A549 (cell line): Measurements from ENCODE around the gene ADAMTS16. TPM values are rescaled to one million over a fixed set of nuclear protein-coding genes. Genes with fewer than 3 reads are reported as not detected.

Experiments used
- ATAC-seq, 2 experiments: fragments of 200-7000 bp in 1 of 2; fragments of >200 bp in 1 of 2; cut with Nextera tagmentation in 1 of 2; cut with Tn5 transposase in 1 of 2; 3 replicates each; pipeline versions ENCODE4 v1.8.0 to v1.9.1; 2018 to 2020; ENCODE audit warnings: mild to moderate bottlenecking in 1 of 2, moderate library complexity in 1 of 2
- CTCF ChIA-PET: fragments of 300-600 bp; sonication (Branson Sonifier 250); formaldehyde crosslinking; extraction: SDS; loops from one replicate; lab custom pipeline; 2021; ENCODE audit warnings: antibody characterized with exemption, inconsistent platforms; lab: Yijun Ruan, JAX
- POLR2A ChIA-PET: fragments of 350-600 bp; formaldehyde crosslinking; extraction: SDS; loops from one replicate; lab custom pipeline; 2021; ENCODE audit warnings: antibody characterized with exemption, inconsistent platforms; lab: Yijun Ruan, JAX
- DNase-seq, 2 experiments: peaks; one replicate each; pipeline versions ENCODE4 v3.0.0 to v3.0.0-alpha.2; 2011 to 2016; ENCODE audit warnings: low read depth in 1 of 2, low spot score in 1 of 2
- FAIRE-seq: peaks from 2 replicates; lab custom pipeline; 2011; peaks lifted over from hg19 to GRCh38; lab: Jason Lieb, UNC
- H3K27ac ChIP-seq, 2 experiments: fragments of >200 bp; sonication (Bioruptor Twin); formaldehyde crosslinking; 3 replicates each; pipeline ENCODE4 v1.5.1; 2016 to 2017
- H3K4me1 ChIP-seq: fragments of >200 bp; sonication (Bioruptor Twin); formaldehyde crosslinking; 3 replicates; pipeline ENCODE4 v1.6.1; 2016
- H3K4me2 ChIP-seq: fragments of >200 bp; sonication (Bioruptor Twin); formaldehyde crosslinking; 3 replicates; pipeline ENCODE4 v1.6.1; 2016
- H3K4me3 ChIP-seq: fragments of >200 bp; sonication (Bioruptor Twin); formaldehyde crosslinking; 3 replicates; pipeline ENCODE4 v1.5.1; 2016
- H3K9me3 ChIP-seq: fragments of >200 bp; sonication (Bioruptor Twin); formaldehyde crosslinking; 3 replicates; pipeline ENCODE4 v1.6.1; 2016
- BCL3 ChIP-seq: fragments of >200 bp; sonication (Bioruptor Twin); formaldehyde crosslinking; IDR thresholded peaks from 3 replicates; pipeline ENCODE4 v1.6.1; 2016
- CBX2 ChIP-seq: fragments of 200-600 bp; sonication (generic); IDR thresholded peaks from 2 replicates; pipeline ENCODE4 v1.6.1; 2016; ENCODE audit warnings: low read depth, mild to moderate bottlenecking, borderline replicate concordance
- EHF ChIP-seq: fragments of 250-450 bp; sonication (Bioruptor Pico); IDR thresholded peaks from 2 replicates; pipeline ENCODE4 v1.5.0; 2020; ENCODE audit warnings: mild to moderate bottlenecking
- EHMT2 ChIP-seq: fragments of 200-600 bp; sonication (generic); IDR thresholded peaks from 2 replicates; pipeline ENCODE4 v1.6.1; 2016; ENCODE audit warnings: antibody characterized with exemption, low read depth, mild to moderate bottlenecking, moderate library complexity
- EP300 ChIP-seq, 2 experiments: fragments of >200 bp; sonication (Bioruptor Twin); formaldehyde crosslinking; IDR thresholded peaks; 2 replicates in 1 of 2; 3 replicates in 1 of 2; pipeline ENCODE4 v1.6.1; 2016 to 2017
- ESRRA ChIP-seq: fragments of 150-350 bp; IDR thresholded peaks from 2 replicates; pipeline ENCODE4 v1.6.1; 2014; ENCODE audit warnings: mild to moderate bottlenecking, low read length, borderline replicate concordance
- HDAC2 ChIP-seq: fragments of 200-600 bp; sonication (generic); IDR thresholded peaks from 2 replicates; pipeline ENCODE4 v1.6.1; 2016
- HOXA7 ChIP-seq: fragments of 250-450 bp; sonication (Bioruptor Pico); IDR thresholded peaks from 2 replicates; pipeline ENCODE4 v1.5.0; 2020; ENCODE audit warnings: mild to moderate bottlenecking, moderate library complexity
- HOXB5 ChIP-seq: fragments of 250-450 bp; sonication (Bioruptor Pico); IDR thresholded peaks from 2 replicates; pipeline ENCODE4 v1.5.0; 2020; ENCODE audit warnings: mild to moderate bottlenecking, moderate library complexity
- JUN ChIP-seq, 2 experiments: fragments of >200 bp; sonication (Bioruptor Twin); formaldehyde crosslinking; IDR thresholded peaks; 2 replicates in 1 of 2; 3 replicates in 1 of 2; pipeline ENCODE4 v1.6.1; 2016 to 2017
- KDM5A ChIP-seq: fragments of 200-600 bp; sonication (generic); IDR thresholded peaks from 2 replicates; pipeline ENCODE4 v1.6.1; 2016; ENCODE audit warnings: antibody characterized with exemption, mild to moderate bottlenecking
- MAX ChIP-seq: IDR thresholded peaks from 2 replicates; pipeline ENCODE4 v1.6.1; 2012
- MAZ ChIP-seq: fragments of 150-350 bp; IDR thresholded peaks from 2 replicates; pipeline ENCODE4 v1.6.1; 2014; ENCODE audit warnings: antibody characterized with exemption, low read depth, low read length, borderline replicate concordance
- NR3C1 ChIP-seq: fragments of >200 bp; sonication (Bioruptor Twin); formaldehyde crosslinking; IDR thresholded peaks from 3 replicates; pipeline ENCODE4 v1.6.1; 2017
- POLR2AphosphoS2 ChIP-seq: conservative IDR thresholded peaks from 2 replicates; pipeline ENCODE4 v1.6.1; 2012; ENCODE audit warnings: low read length, improper control_type of control experiment, inconsistent platforms
- SMC3 ChIP-seq: fragments of >200 bp; sonication (Bioruptor Twin); formaldehyde crosslinking; IDR thresholded peaks from 3 replicates; pipeline ENCODE4 v1.6.1; 2018; ENCODE audit warnings: inconsistent platforms
- SREBF2 ChIP-seq: fragments of 450-650 bp; IDR thresholded peaks from 2 replicates; pipeline ENCODE4 v1.6.1; 2014; ENCODE audit warnings: mild to moderate bottlenecking, moderate library complexity
- ZC3H11A ChIP-seq: fragments of 450-650 bp; IDR thresholded peaks from 2 replicates; pipeline ENCODE4 v1.6.1; 2014; ENCODE audit warnings: antibody characterized with exemption, mild to moderate bottlenecking
- ZSCAN20 ChIP-seq: fragments of 250-450 bp; sonication (Bioruptor Pico); IDR thresholded peaks from 2 replicates; pipeline ENCODE4 v1.8.0; 2022; ENCODE audit warnings: mild to moderate bottlenecking, moderate library complexity
- WGBS: methylation state at CpG from one replicate; pipeline ENCODE4 v1.1.6; 2017; ENCODE audit errors: missing lambda C conversion rate; 5-methylcytosine and 5-hydroxymethylcytosine counted together
- polyA plus RNA-seq, 4 experiments: library from polyadenylated mRNA; depleted of rRNA in 3 of 4; stranded (reverse); fragments of >200 nt; fragmentation: RNase III in 1 of 4; extraction: RNeasy Plus Mini Kit Qiagen cat#74134 plus additional on column Dnase treatment in 1 of 4; gene quantifications; 2 replicates in 3 of 4; 3 replicates in 1 of 4; pipeline ENCODE4 v1.2.3, GENCODE V29; 2011 to 2017
- TF ChIP-seq, protein P1 (sequence below): fragments of >200 bp; sonication (Bioruptor Twin); formaldehyde crosslinking; IDR thresholded peaks from 3 replicates; pipeline ENCODE4 v1.5.1; 2016
- TF ChIP-seq, protein P2 (sequence below): fragments of 450-650 bp; IDR thresholded peaks from 2 replicates; pipeline ENCODE4 v1.6.1; 2014; ENCODE audit warnings: antibody characterized with exemption

Gene ADAMTS16
- polyA plus RNA-seq, 2 of the 4 experiments (the other 2 are of a cell fraction), result 0.71 to 1.0 TPM

DNA sequence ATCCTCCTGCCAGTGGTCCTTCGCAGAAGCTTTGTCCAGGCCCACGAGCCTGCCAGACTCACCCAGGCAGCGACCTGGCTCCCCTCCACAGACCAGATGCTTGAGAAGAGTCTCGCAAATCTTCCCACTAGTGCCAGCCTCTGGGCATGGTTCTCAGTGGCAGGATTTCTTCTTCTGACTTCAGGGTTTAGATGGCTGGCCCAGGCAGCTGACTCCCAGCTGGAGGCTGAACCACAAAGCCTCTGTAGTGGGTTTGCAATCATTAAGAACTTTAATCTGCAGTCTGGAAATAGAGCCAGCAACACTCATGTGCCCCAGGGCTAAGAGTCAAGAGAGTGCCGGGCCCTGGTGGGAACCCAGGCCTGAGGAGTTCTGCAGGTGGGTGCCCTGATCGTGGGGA is 191.7 kb downstream of the ADAMTS16 start:
- FAIRE-seq (no peak), ATAC-seq (no peak), DNase-seq (no peak)
- Histone ChIP-seq H3K9me3 (no peaks in the 10 kb centered on the region), H3K4me3 (no peak overlapping the region), H3K27ac (peak overlapping the region in 1 of 2 experiments; percentile 22; a peak in 1 of 6 replicates), H3K4me2 (no peak overlapping the region), H3K4me1 (peaks cover 26% of the 10 kb centered on the region)
- TF ChIP-seq ZSCAN20 (CRISPR knock-in tag), result no peak
- POLR2A ChIA-PET, result no interaction called here
- CTCF ChIA-PET, result interaction anchor here (1.1 to 1.8 kb wide), 4 partner anchors 8 to 88 kb away, joined by 3 to 5 read pairs (median 3); no protein-coding TSS in a partner anchor
- 86% methylated on average over 6 of the region's 6 CpGs for WGBS

DNA sequence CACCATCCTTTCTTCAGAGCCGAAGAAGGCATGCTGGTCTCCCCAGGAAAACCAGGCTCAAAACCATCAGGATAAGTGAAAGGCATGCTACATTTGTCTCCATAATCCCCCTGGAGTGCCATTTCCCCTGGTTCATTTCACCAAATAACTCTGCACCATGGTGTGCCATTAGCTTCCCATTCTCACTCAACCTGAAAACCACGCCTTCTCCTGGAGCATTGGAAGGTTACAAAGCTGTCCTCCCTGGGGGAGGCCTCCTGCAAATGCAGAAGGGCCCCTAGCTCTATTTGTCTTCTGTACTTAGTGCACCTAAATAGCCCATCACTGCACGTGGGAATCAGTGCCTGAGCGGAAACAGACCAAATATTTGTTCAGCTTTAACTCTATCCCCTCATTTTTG is 192.2 kb downstream of the ADAMTS16 start:
- Histone ChIP-seq H3K27ac (no peak overlapping the region; a peak in 1 of 6 replicates), H3K4me2 (no peak overlapping the region), H3K9me3 (no peaks in the 10 kb centered on the region), H3K4me3 (no peak overlapping the region), H3K4me1 (peaks cover 29% of the 10 kb centered on the region)
- no peak for FAIRE-seq
- no peak for ATAC-seq
- TF ChIP-seq SMC3, result no peak
- 78% methylated on average over 4 of the region's 4 CpGs for WGBS
- ChIA-PET POLR2A (no interaction called here), CTCF (interaction anchor here (1.1 to 1.6 kb wide), 3 partner anchors 44 to 88 kb away, joined by 3 read pairs; no protein-coding TSS in a partner anchor)
- no peak for DNase-seq

DNA sequence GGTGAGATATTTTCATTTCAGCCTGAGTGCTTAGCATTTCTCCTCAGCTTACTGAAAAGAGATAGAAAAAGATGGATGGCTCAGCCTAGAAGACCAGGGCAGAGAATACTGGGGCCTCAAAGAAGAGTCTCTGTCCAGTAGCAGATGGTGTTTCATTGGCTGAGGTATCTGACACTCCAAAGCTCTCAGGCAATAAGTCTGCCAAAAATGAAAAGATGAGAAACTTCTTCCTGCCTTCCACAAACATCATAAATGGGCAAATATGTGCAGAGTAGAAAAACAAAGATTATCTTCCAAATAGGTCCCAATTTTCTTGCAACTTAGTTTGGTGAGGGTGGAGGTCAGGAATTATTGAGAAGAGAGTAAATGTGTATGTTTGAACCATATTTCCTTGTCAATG is 195.0 kb downstream of the ADAMTS16 start:
- peak in 1 of 2 experiments; percentile 65 for DNase-seq
- Histone ChIP-seq H3K27ac (peak overlapping the region; percentile 59 to 69), H3K4me2 (peak overlapping the region; percentile 54), H3K4me3 (no peak overlapping the region), H3K9me3 (no peaks in the 10 kb centered on the region), H3K4me1 (peaks cover 37% of the 10 kb centered on the region)
- ATAC-seq, result peak in 1 of 2 experiments; percentile 68; a peak in 3 of 6 replicates
- ChIA-PET POLR2A (interaction anchor here (0.6 kb wide), 1 partner anchor 15 kb away, joined by 3 read pairs; no protein-coding TSS in a partner anchor), CTCF (interaction anchor here (1.1 to 2.1 kb wide), 5 partner anchors 22 to 455 kb away, joined by 3 to 5 read pairs (median 3); partner anchors contain the start of gene ADAMTS16)
- TF ChIP-seq SREBF2, result no peak
- no peak for TF ChIP-seq EHF
- TF ChIP-seq ESRRA, result no peak
- TF ChIP-seq, protein P1, sequence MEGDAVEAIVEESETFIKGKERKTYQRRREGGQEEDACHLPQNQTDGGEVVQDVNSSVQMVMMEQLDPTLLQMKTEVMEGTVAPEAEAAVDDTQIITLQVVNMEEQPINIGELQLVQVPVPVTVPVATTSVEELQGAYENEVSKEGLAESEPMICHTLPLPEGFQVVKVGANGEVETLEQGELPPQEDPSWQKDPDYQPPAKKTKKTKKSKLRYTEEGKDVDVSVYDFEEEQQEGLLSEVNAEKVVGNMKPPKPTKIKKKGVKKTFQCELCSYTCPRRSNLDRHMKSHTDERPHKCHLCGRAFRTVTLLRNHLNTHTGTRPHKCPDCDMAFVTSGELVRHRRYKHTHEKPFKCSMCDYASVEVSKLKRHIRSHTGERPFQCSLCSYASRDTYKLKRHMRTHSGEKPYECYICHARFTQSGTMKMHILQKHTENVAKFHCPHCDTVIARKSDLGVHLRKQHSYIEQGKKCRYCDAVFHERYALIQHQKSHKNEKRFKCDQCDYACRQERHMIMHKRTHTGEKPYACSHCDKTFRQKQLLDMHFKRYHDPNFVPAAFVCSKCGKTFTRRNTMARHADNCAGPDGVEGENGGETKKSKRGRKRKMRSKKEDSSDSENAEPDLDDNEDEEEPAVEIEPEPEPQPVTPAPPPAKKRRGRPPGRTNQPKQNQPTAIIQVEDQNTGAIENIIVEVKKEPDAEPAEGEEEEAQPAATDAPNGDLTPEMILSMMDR, result no peak
- TF ChIP-seq EP300 (IDR thresholded peaks at IDR 0.05), result no peak
- no peak for TF ChIP-seq MAX
- no peak for TF ChIP-seq HOXA7 (CRISPR knock-in tag)
- no peak for TF ChIP-seq JUN (IDR thresholded peaks at IDR 0.05)
- TF ChIP-seq HDAC2, result no peak
- no peak for TF ChIP-seq MAZ
- TF ChIP-seq NR3C1, result no peak
- no peak for TF ChIP-seq SMC3
- TF ChIP-seq, protein P2, sequence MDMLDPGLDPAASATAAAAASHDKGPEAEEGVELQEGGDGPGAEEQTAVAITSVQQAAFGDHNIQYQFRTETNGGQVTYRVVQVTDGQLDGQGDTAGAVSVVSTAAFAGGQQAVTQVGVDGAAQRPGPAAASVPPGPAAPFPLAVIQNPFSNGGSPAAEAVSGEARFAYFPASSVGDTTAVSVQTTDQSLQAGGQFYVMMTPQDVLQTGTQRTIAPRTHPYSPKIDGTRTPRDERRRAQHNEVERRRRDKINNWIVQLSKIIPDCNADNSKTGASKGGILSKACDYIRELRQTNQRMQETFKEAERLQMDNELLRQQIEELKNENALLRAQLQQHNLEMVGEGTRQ, result no peak
- no peak for TF ChIP-seq BCL3
- no peak for TF ChIP-seq KDM5A
- TF ChIP-seq ZC3H11A, result no peak
- TF ChIP-seq HOXB5, result no peak
- no peak for TF ChIP-seq CBX2
- no peak for TF ChIP-seq POLR2AphosphoS2
- no peak for TF ChIP-seq EHMT2
- FAIRE-seq, result no peak
